ENCODE data around the gene USP15.

The USP15 gene

GRCh38 chr12:62371661-62372060, 111.5 kb downstream of the USP15 start:
- no peak for TF ChIP-seq CTCF (conservative IDR thresholded peaks at IDR 0.05; ENCODE audit: low read depth)
- H3K27ac ChIP-seq = no peak overlapping the region
- ChIA-PET POLR2A (ENCODE audit: low non-redundant PET) (no interaction called here), CTCF (interaction anchor here (0.7 to 1.0 kb wide), 2 partner anchors 9 to 33 kb away, joined by 3 read pairs; no protein-coding TSS in a partner anchor)
- DNase-seq (ENCODE audit: low spot score) = no peak

- no peak for DNase-seq (ENCODE audit: low spot score)
- ChIA-PET CTCF (interaction anchor here (0.6 to 1.0 kb wide), 3 partner anchors 8 to 44 kb away, joined by 3 read pairs; no protein-coding TSS in a partner anchor), POLR2A (ENCODE audit: low non-redundant PET) (no interaction called here)
- no peak for TF ChIP-seq CTCF (conservative IDR thresholded peaks at IDR 0.05; ENCODE audit: low read depth)
- H3K27ac ChIP-seq = no peak overlapping the region
These were observed 111.9 kb downstream of the USP15 start for GRCh38 chr12:62372134-62372533.

GRCh38 chr12:62372825-62373224, 112.6 kb downstream of the USP15 start:
- TF ChIP-seq CTCF (conservative IDR thresholded peaks at IDR 0.05; ENCODE audit: low read depth) = no peak
- no peak for DNase-seq (ENCODE audit: low spot score)
- CTCF ChIA-PET = no interaction called here
- POLR2A ChIA-PET (ENCODE audit: low non-redundant PET) = no interaction called here
- no peak overlapping the region for H3K27ac ChIP-seq

GRCh38 chr12:62375603-62376002, 115.4 kb downstream of the USP15 start:
- CTCF ChIA-PET = no interaction called here
- TF ChIP-seq CTCF (conservative IDR thresholded peaks at IDR 0.05; ENCODE audit: low read depth) = no peak
- POLR2A ChIA-PET (ENCODE audit: low non-redundant PET) = no interaction called here
- no peak overlapping the region for H3K27ac ChIP-seq
- DNase-seq (ENCODE audit: low spot score) = no peak

GRCh38 chr12:62379026-62379722, 119.0 kb downstream of the USP15 start:
- DNase-seq (ENCODE audit: low spot score) = no peak
- TF ChIP-seq CTCF (conservative IDR thresholded peaks at IDR 0.05; ENCODE audit: low read depth) = no peak
- ChIA-PET POLR2A (ENCODE audit: low non-redundant PET) (no interaction called here), CTCF (no interaction called here)
- no peak overlapping the region for H3K27ac ChIP-seq

- ChIA-PET CTCF (no interaction called here), POLR2A (ENCODE audit: low non-redundant PET) (no interaction called here)
- TF ChIP-seq CTCF (conservative IDR thresholded peaks at IDR 0.05; ENCODE audit: low read depth) = no peak
- no peak for DNase-seq (ENCODE audit: low spot score)
- H3K27ac ChIP-seq = no peak overlapping the region
These were observed 119.5 kb downstream of the USP15 start for GRCh38 chr12:62379723-62380045.

Measured in RWPE1 (cell line).